ENCODE data around the gene ANKRD34A. TPM values are rescaled to one million over a fixed set of nuclear protein-coding genes. Genes with fewer than 3 reads are reported as not detected.

Gene ANKRD34A
- total RNA-seq, 5 donors from 2014 or later (not counting 1 experiment from before 2014, with no cell fraction given) = 0.68 to 3.5 (median 1.7) TPM

GRCh38 chr1:145949219-145949618 is 15.2 kb downstream of the ANKRD34A start:
- peaks cover 54 to 59% (median 58%) of the 10 kb centered on the region in 3 donors for H3K4me1 Mint-ChIP-seq
- DNase-seq (no peak), ATAC-seq (replicated peaks in 1 of 4) (no peak)
- 94% methylated on average over 4 of the region's 4 CpGs for WGBS (ENCODE audit: insufficient coverage)
- H3K9me3 ChIP-seq = no peaks in the 10 kb centered on the region
- CTCF ChIA-PET = interaction anchor here in 1 of 2 donors (0.6 kb wide), 2 partner anchors 9 to 39 kb away, joined by 3 read pairs; no protein-coding TSS in a partner anchor
- H3K27me3 ChIP-seq (replicated peaks in 1 of 2; ENCODE audit: control insufficient read depth in 2 of 2, extremely low read depth in 1 of 2, insufficient read depth in 2 of 2, low read length in 1 of 2) = no peaks in the 10 kb centered on the region
- no peaks in the 10 kb centered on the region for H3K27me3 Mint-ChIP-seq
- POLR2A ChIA-PET = interaction anchor here in 1 of 2 donors (0.6 kb wide), 1 partner anchor 58 kb away, joined by 3 read pairs; no protein-coding TSS in a partner anchor
- no peaks in the 10 kb centered on the region for H3K9me3 Mint-ChIP-seq
- H3K36me3 Mint-ChIP-seq = peaks cover 29% of the 10 kb centered on the region
- H3K36me3 ChIP-seq (ENCODE audit: control insufficient read depth in 2 of 2, extremely low read depth in 1 of 2, insufficient read depth in 1 of 2, low read length in 1 of 2) = peaks cover 3 to 45% of the 10 kb centered on the region in 2 donors
- peak overlapping the region; percentile 23 to 30 for H3K27ac Mint-ChIP-seq
- no peak overlapping the region for H3K27ac ChIP-seq (ENCODE audit: low read length)
- H3K4me3 ChIP-seq (ENCODE audit: control insufficient read depth in 1 of 2, extremely low read depth in 1 of 2, low read length in 1 of 2) = no peak overlapping the region
- H3K4me3 Mint-ChIP-seq = no peak overlapping the region
- H3K4me1 ChIP-seq (ENCODE audit: control insufficient read depth in 1 of 2, extremely low read depth in 1 of 2, insufficient read depth in 2 of 2, low read length in 2 of 2) = peaks cover 0 to 26% of the 10 kb centered on the region in 2 experiments

- Mint-ChIP-seq H3K27me3 (no peaks in the 10 kb centered on the region), H3K4me1 (peaks cover 46 to 56% (median 50%) of the 10 kb centered on the region in 3 donors), H3K27ac (no peak overlapping the region), H3K36me3 (peaks cover 39% of the 10 kb centered on the region), H3K9me3 (no peaks in the 10 kb centered on the region), H3K4me3 (no peak overlapping the region)
- WGBS (ENCODE audit: insufficient coverage) = 100% methylated on average over 1 of the region's 4 CpGs
- ChIA-PET CTCF (no interaction called here), POLR2A (interaction anchor here in 1 of 2 donors (0.5 kb wide), 1 partner anchor 20 kb away, joined by 3 read pairs; no protein-coding TSS in a partner anchor)
- Histone ChIP-seq H3K4me1 (ENCODE audit: control insufficient read depth in 1 of 2, extremely low read depth in 1 of 2, insufficient read depth in 2 of 2, low read length in 2 of 2) (peaks cover 0 to 16% of the 10 kb centered on the region in 2 experiments), H3K36me3 (ENCODE audit: control insufficient read depth in 2 of 2, extremely low read depth in 1 of 2, insufficient read depth in 1 of 2, low read length in 1 of 2) (peaks cover 3 to 55% of the 10 kb centered on the region in 2 donors), H3K9me3 (no peaks in the 10 kb centered on the region), H3K27ac (ENCODE audit: low read length) (no peak overlapping the region), H3K27me3 (replicated peaks in 1 of 2; ENCODE audit: control insufficient read depth in 2 of 2, extremely low read depth in 1 of 2, insufficient read depth in 2 of 2, low read length in 1 of 2) (no peaks in the 10 kb centered on the region), H3K4me3 (ENCODE audit: control insufficient read depth in 1 of 2, extremely low read depth in 1 of 2, low read length in 1 of 2) (no peak overlapping the region)
- ATAC-seq (replicated peaks in 1 of 4) = no peak
- no peak for DNase-seq
Measured at GRCh38 chr1:145947551-145947950, 16.8 kb downstream of the ANKRD34A start.

- Histone ChIP-seq H3K27me3 (replicated peaks in 1 of 2; ENCODE audit: control insufficient read depth in 2 of 2, extremely low read depth in 1 of 2, insufficient read depth in 2 of 2, low read length in 1 of 2) (no peaks in the 10 kb centered on the region), H3K36me3 (ENCODE audit: control insufficient read depth in 2 of 2, extremely low read depth in 1 of 2, insufficient read depth in 1 of 2, low read length in 1 of 2) (peaks cover 3 to 59% of the 10 kb centered on the region in 2 donors), H3K4me1 (ENCODE audit: control insufficient read depth in 1 of 2, extremely low read depth in 1 of 2, insufficient read depth in 2 of 2, low read length in 2 of 2) (peaks cover 0 to 16% of the 10 kb centered on the region in 2 experiments), H3K27ac (ENCODE audit: low read length) (no peak overlapping the region), H3K9me3 (no peaks in the 10 kb centered on the region), H3K4me3 (ENCODE audit: control insufficient read depth in 1 of 2, extremely low read depth in 1 of 2, low read length in 1 of 2) (no peak overlapping the region)
- WGBS (ENCODE audit: insufficient coverage) = no CpG with 5 or more reads among the region's 4 CpGs
- CTCF ChIA-PET = interaction anchor here (0.6 to 0.7 kb wide), 2 partner anchors 58 to 192 kb away, joined by 4 to 5 read pairs; no protein-coding TSS in a partner anchor
- no peak for ATAC-seq (replicated peaks in 1 of 4)
- Mint-ChIP-seq H3K4me3 (no peak overlapping the region), H3K9me3 (no peaks in the 10 kb centered on the region), H3K27ac (peak overlapping the region in 1 of 2 donors; percentile 64), H3K27me3 (no peaks in the 10 kb centered on the region), H3K36me3 (peaks cover 44% of the 10 kb centered on the region), H3K4me1 (peaks cover 38 to 47% (median 44%) of the 10 kb centered on the region in 3 donors)
- DNase-seq = no peak
- POLR2A ChIA-PET = no interaction called here
Measured at GRCh38 chr1:145946477-145946986, 17.8 kb downstream of the ANKRD34A start.

- H3K36me3 ChIP-seq (ENCODE audit: control insufficient read depth in 2 of 2, extremely low read depth in 1 of 2, insufficient read depth in 1 of 2, low read length in 1 of 2) = peaks cover 0 to 59% of the 10 kb centered on the region in 2 donors
- peaks cover 21 to 27% (median 27%) of the 10 kb centered on the region in 3 donors for H3K4me1 Mint-ChIP-seq
- H3K9me3 Mint-ChIP-seq = no peaks in the 10 kb centered on the region
- CTCF ChIA-PET = interaction anchor here in 1 of 2 donors (0.6 kb wide), 1 partner anchor 98 kb away, joined by 3 read pairs; no protein-coding TSS in a partner anchor
- ATAC-seq (replicated peaks in 1 of 4) (no peak), DNase-seq (no peak)
- H3K27me3 Mint-ChIP-seq = no peaks in the 10 kb centered on the region
- POLR2A ChIA-PET = interaction anchor here in 1 of 2 donors (1.2 kb wide), 1 partner anchor 22 kb away, joined by 8 read pairs; no protein-coding TSS in a partner anchor
- H3K4me3 ChIP-seq (ENCODE audit: control insufficient read depth in 1 of 2, extremely low read depth in 1 of 2, low read length in 1 of 2) = no peak overlapping the region
- no peaks in the 10 kb centered on the region for H3K27me3 ChIP-seq (replicated peaks in 1 of 2; ENCODE audit: control insufficient read depth in 2 of 2, extremely low read depth in 1 of 2, insufficient read depth in 2 of 2, low read length in 1 of 2)
- H3K4me3 Mint-ChIP-seq = no peak overlapping the region
- H3K27ac Mint-ChIP-seq = no peak overlapping the region
- H3K9me3 ChIP-seq = no peaks in the 10 kb centered on the region
- WGBS (ENCODE audit: insufficient coverage) = 100% methylated on average over 1 of the region's 3 CpGs
- peaks cover 40% of the 10 kb centered on the region for H3K36me3 Mint-ChIP-seq
- H3K4me1 ChIP-seq (ENCODE audit: control insufficient read depth in 1 of 2, extremely low read depth in 1 of 2, insufficient read depth in 2 of 2, low read length in 2 of 2) = no peaks in the 10 kb centered on the region
- no peak overlapping the region for H3K27ac ChIP-seq (ENCODE audit: low read length)
Measured at GRCh38 chr1:145944532-145944931, 19.8 kb downstream of the ANKRD34A start.

GRCh38 chr1:145942871-145943270 is 21.5 kb downstream of the ANKRD34A start:
- Mint-ChIP-seq H3K27ac (peak overlapping the region in 1 of 2 donors; percentile 56), H3K36me3 (peaks cover 32% of the 10 kb centered on the region), H3K9me3 (no peaks in the 10 kb centered on the region), H3K27me3 (no peaks in the 10 kb centered on the region), H3K4me1 (peaks cover 9 to 14% (median 13%) of the 10 kb centered on the region in 3 donors), H3K4me3 (no peak overlapping the region)
- Histone ChIP-seq H3K4me3 (ENCODE audit: control insufficient read depth in 1 of 2, extremely low read depth in 1 of 2, low read length in 1 of 2) (no peak overlapping the region), H3K9me3 (no peaks in the 10 kb centered on the region), H3K27me3 (replicated peaks in 1 of 2; ENCODE audit: control insufficient read depth in 2 of 2, extremely low read depth in 1 of 2, insufficient read depth in 2 of 2, low read length in 1 of 2) (no peaks in the 10 kb centered on the region), H3K36me3 (ENCODE audit: control insufficient read depth in 2 of 2, extremely low read depth in 1 of 2, insufficient read depth in 1 of 2, low read length in 1 of 2) (peaks cover 0 to 57% of the 10 kb centered on the region in 2 donors), H3K4me1 (ENCODE audit: control insufficient read depth in 1 of 2, extremely low read depth in 1 of 2, insufficient read depth in 2 of 2, low read length in 2 of 2) (no peaks in the 10 kb centered on the region), H3K27ac (ENCODE audit: low read length) (no peak overlapping the region)
- ChIA-PET CTCF (interaction anchor here in 1 of 2 donors (0.6 to 0.9 kb wide), 3 partner anchors 15 to 98 kb away, joined by 3 read pairs; no protein-coding TSS in a partner anchor), POLR2A (no interaction called here)
- DNase-seq (no peak), ATAC-seq (replicated peaks in 1 of 4) (no peak)
- 94% methylated on average over 4 of the region's 6 CpGs for WGBS (ENCODE audit: insufficient coverage)

- ChIA-PET CTCF (interaction anchor here in 1 of 2 donors (0.6 to 0.9 kb wide), 3 partner anchors 15 to 97 kb away, joined by 3 read pairs; no protein-coding TSS in a partner anchor), POLR2A (no interaction called here)
- Histone ChIP-seq H3K9me3 (no peaks in the 10 kb centered on the region), H3K27me3 (replicated peaks in 1 of 2; ENCODE audit: control insufficient read depth in 2 of 2, extremely low read depth in 1 of 2, insufficient read depth in 2 of 2, low read length in 1 of 2) (no peaks in the 10 kb centered on the region), H3K4me3 (ENCODE audit: control insufficient read depth in 1 of 2, extremely low read depth in 1 of 2, low read length in 1 of 2) (no peak overlapping the region), H3K4me1 (ENCODE audit: control insufficient read depth in 1 of 2, extremely low read depth in 1 of 2, insufficient read depth in 2 of 2, low read length in 2 of 2) (no peaks in the 10 kb centered on the region), H3K36me3 (ENCODE audit: control insufficient read depth in 2 of 2, extremely low read depth in 1 of 2, insufficient read depth in 1 of 2, low read length in 1 of 2) (peaks cover 0 to 57% of the 10 kb centered on the region in 2 donors), H3K27ac (ENCODE audit: low read length) (no peak overlapping the region)
- Mint-ChIP-seq H3K9me3 (no peaks in the 10 kb centered on the region), H3K36me3 (peaks cover 32% of the 10 kb centered on the region), H3K27me3 (no peaks in the 10 kb centered on the region), H3K27ac (peak overlapping the region; percentile 3 to 56), H3K4me1 (peaks cover 9 to 14% (median 13%) of the 10 kb centered on the region in 3 donors), H3K4me3 (no peak overlapping the region)
- no peak for ATAC-seq (replicated peaks in 1 of 4)
- 88% methylated on average over 4 of the region's 4 CpGs for WGBS (ENCODE audit: insufficient coverage)
- DNase-seq = no peak
Measured at GRCh38 chr1:145942405-145942804, 22.0 kb downstream of the ANKRD34A start.

All from T-cell (primary cell).